Activated CD4-positive, alpha-beta memory T cell treated with anti-CD3 and anti-CD28 coated beads for 36 hours (primary cell): ENCODE results near the gene RBM19. TPM values are rescaled to one million over a fixed set of nuclear protein-coding genes. Genes with fewer than 3 reads are reported as not detected.

Experiments used
- CTCF ChIA-PET: fragments of 350-600 bp; sonication (Branson Sonifier 250); formaldehyde crosslinking; loops from one replicate; lab custom pipeline; 2021; ENCODE audit warnings: antibody characterized with exemption, inconsistent platforms; lab: Charles Lee
- POLR2A ChIA-PET: fragments of 350-600 bp; sonication (Branson Sonifier 250); formaldehyde crosslinking; loops from one replicate; lab custom pipeline; 2021; ENCODE audit warnings: antibody characterized with exemption; lab: Charles Lee
- DNase-seq: peaks from one replicate; pipeline ENCODE4 v3.0.0-alpha.2; 2020
- H3K27ac Mint-ChIP-seq: one replicate; pipeline ENCODE4 v1.8.0; 2021; ENCODE audit warnings: mixed read lengths
- H3K27me3 Mint-ChIP-seq: one replicate; pipeline ENCODE4 v1.8.0; 2021; ENCODE audit warnings: mixed read lengths
- H3K36me3 Mint-ChIP-seq: one replicate; pipeline ENCODE4 v1.8.0; 2021; ENCODE audit warnings: mixed read lengths
- H3K4me1 Mint-ChIP-seq: one replicate; pipeline ENCODE4 v1.8.0; 2021; ENCODE audit warnings: low read depth, mixed read lengths
- H3K4me3 Mint-ChIP-seq: one replicate; pipeline ENCODE4 v1.8.0; 2021; ENCODE audit warnings: mild to moderate bottlenecking, mixed read lengths
- H3K9me3 Mint-ChIP-seq: one replicate; pipeline ENCODE4 v1.8.0; 2021; ENCODE audit warnings: mixed read lengths
- intact Hi-C: fragments of 100-400 bp; cut with micrococcal nuclease; formaldehyde crosslinking; loops from one replicate; pipeline ENCODE4 v1.15.1; 2023
- total RNA-seq, 2 experiments: library from RNA; stranded (reverse); gene quantifications; one replicate each; pipeline ENCODE4 v1.2.3, GENCODE V29; 2021

RBM19 gene
- total RNA-seq, 2 experiments from 2014 or later = 69.6 to 74.1 TPM

DNA sequence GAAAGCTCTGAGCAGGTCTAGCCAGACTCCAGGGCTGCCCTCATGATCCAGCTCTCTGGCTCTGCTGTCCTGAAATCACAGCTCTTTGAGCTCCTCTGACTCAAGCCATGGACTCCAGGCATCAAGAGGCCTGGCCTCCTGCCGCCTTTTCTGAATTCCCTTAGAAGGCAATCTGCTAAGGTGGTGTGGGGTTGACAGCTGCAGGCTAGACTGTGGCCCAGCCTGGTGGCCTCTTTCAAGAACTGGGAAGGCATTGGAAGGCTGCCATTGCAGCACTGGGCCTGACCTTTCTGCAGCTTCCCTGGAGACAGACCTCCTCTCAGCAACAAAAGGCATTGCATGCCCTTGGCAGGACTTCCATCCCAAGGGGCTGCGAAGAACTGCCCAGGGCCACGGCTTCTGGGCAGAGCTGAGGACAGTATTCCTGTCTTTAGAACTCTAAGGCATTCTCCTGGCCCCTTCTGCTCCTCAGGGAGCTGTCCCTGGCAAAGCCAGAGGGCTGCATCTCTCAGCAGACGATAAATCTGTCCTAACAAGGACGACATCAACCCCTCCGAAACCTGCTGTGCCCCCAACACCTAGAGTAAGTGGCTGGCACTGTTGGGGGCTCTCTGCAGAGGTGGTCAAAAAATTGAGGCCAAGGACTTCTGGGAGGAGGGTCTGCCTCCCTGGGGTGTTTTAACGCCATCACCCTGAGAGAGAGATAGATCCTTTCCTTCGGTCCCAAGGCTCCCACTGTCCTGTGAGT is 115.6 kb downstream of the RBM19 start:
- no peaks in the 10 kb centered on the region for H3K27me3 Mint-ChIP-seq
- no peaks in the 10 kb centered on the region for H3K9me3 Mint-ChIP-seq
- intact Hi-C loops = no loop called here
- H3K36me3 Mint-ChIP-seq = peaks cover 9% of the 10 kb centered on the region
- DNase-seq = no peak
- H3K27ac Mint-ChIP-seq = no peak overlapping the region
- no peaks in the 10 kb centered on the region for H3K4me1 Mint-ChIP-seq
- POLR2A ChIA-PET = no interaction called here
- CTCF ChIA-PET = no interaction called here
- H3K4me3 Mint-ChIP-seq = no peak overlapping the region

DNA sequence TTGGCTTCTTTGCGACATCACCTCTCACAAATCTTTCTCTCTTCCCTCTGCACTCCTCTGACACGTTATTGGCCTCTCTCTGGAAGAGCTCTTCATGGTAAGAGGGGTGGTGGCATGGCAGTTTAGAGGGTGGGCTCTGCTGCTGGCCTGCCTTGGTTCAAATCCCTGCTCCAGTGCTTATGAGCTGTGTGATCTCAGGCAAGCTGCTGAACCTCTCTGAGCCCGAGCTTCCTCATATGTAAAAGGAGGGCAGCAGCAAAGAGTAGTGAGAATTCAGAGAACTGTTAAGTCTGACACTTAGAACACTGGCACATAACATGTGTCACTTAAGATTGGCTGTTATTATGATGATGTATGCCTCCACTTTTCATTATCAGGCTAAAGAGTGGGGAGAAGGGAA is 118.3 kb downstream of the RBM19 start:
- Mint-ChIP-seq H3K4me1 (no peaks in the 10 kb centered on the region), H3K9me3 (no peaks in the 10 kb centered on the region), H3K4me3 (no peak overlapping the region), H3K27me3 (no peaks in the 10 kb centered on the region), H3K27ac (no peak overlapping the region), H3K36me3 (peaks cover 13% of the 10 kb centered on the region)
- intact Hi-C loops = no loop called here
- POLR2A ChIA-PET = no interaction called here
- CTCF ChIA-PET = no interaction called here
- no peak for DNase-seq

DNA sequence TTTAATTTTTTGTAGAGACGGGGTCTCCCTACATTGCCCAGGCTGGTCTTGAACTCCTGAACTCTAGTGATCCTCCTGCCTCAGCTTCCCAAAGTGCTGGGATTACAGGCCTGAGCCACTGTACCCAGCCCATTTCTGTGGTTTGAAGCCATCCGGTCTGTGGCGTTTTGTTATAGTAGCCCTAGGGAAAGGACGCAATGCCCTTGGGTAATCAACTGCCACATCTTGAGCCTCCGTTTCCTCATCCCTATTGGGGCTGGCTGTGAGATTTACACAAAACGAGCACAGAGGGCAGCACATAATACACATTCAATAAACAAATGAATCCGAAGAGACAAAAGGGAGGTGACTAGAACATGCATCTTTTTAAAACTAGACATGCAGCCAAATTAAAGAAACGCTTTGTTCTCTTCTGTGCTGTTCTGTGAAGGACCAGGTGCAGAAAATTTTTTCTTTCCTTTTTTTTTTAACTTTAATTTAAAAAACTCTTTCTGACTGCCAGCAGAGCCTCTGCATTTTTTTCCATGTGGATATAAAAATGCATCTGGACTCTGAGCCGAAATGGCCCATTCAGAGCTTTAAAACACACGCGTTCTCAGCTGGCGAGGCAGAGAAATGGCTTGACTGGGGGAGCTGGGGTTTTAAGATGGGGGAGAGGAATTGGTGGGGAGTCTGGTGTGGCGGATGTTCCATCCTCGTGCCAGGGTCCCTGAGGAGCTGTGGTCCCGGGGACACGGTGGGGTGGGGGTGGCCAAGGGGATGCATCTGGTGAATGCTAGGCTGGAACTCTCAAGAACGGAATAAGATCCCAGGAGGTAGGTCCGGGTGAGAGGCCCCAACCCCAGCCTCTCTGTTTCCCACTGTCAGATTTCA is 119.0 kb downstream of the RBM19 start:
- Mint-ChIP-seq H3K27ac (no peak overlapping the region), H3K4me3 (no peak overlapping the region), H3K36me3 (peaks cover 18% of the 10 kb centered on the region), H3K9me3 (no peaks in the 10 kb centered on the region), H3K27me3 (no peaks in the 10 kb centered on the region), H3K4me1 (no peaks in the 10 kb centered on the region)
- intact Hi-C loops = no loop called here
- CTCF ChIA-PET = no interaction called here
- POLR2A ChIA-PET = no interaction called here
- no peak for DNase-seq

DNA sequence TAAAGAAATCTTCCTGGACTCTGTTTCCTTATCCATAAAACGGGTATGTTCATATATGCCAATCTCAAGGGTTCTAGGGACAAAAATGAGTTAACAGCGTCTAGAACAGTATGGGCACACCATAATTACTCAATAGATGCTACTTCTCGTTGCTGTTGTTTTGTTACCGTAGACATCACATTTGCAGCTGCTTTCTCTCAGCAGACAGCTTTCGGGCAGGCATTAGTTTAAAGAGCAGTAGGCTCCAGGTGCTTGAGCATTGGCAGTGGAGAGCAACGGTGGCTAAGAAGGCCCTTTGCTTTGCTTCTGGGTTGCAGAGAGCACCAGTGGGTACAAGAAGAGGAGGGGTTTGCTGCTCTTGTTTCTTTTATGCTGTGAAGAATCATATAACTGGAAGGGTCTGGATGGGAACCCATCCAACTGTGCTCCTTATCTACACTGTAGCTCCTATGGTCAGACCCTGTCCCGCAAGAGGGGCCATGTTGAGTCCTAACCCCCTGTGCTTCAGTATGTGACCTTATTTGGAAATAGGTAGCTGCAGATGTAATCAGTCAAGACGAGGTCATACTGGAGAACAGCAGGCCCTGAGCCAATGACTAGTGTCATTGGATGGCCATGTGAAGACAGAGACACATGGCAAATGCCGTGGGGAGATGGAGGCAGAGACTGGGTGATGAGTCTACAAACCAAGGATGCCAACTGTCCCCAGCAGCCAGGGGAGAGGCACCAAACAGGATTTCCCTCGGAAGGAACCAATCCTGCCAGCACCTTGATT is 120.0 kb downstream of the RBM19 start:
- H3K9me3 Mint-ChIP-seq = no peaks in the 10 kb centered on the region
- H3K36me3 Mint-ChIP-seq = peaks cover 17% of the 10 kb centered on the region
- CTCF ChIA-PET = no interaction called here
- no peak overlapping the region for H3K4me3 Mint-ChIP-seq
- H3K4me1 Mint-ChIP-seq = no peaks in the 10 kb centered on the region
- H3K27me3 Mint-ChIP-seq = no peaks in the 10 kb centered on the region
- POLR2A ChIA-PET = no interaction called here
- H3K27ac Mint-ChIP-seq = no peak overlapping the region
- DNase-seq = no peak
- intact Hi-C loops = no loop called here

DNA sequence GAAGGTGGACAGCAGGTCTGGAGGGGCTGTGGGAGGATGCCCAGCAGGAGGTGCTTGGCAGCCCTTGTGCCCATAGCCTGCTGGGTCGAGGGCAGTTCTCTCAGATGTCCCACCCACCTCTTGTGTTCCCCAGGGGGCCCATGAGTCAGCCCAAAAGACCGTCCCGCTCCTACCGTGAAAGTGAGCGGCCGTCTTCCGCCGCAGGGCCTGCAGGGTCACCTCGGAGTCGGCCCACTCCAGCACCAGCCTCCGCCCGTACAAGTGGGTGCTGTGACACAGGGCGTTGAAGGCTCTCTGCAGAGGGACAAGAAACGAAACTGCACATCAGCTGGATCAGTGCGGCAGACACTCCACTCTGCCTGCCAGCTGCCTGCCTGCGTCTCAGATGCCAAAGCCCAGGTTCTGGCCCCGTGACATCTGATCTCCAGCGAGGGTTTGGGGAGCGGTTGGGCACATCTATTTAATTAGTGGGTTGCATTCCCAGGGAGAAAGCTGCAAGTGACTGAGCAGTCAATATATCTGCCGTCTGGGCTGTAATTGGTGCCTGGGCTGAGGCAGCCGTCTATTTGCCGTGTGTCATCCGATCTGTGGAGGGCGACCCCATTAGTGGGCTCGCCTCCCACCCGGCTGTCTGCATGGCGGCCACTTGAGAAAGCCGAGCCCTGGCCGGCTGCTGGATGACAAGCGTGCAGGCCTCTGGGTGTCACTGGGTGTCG is 121.5 kb downstream of the RBM19 start:
- Mint-ChIP-seq H3K27ac (no peak overlapping the region), H3K36me3 (peaks cover 16% of the 10 kb centered on the region), H3K9me3 (no peaks in the 10 kb centered on the region), H3K27me3 (no peaks in the 10 kb centered on the region), H3K4me1 (no peaks in the 10 kb centered on the region), H3K4me3 (no peak overlapping the region)
- intact Hi-C loops = no loop called here
- CTCF ChIA-PET = no interaction called here
- POLR2A ChIA-PET = no interaction called here
- DNase-seq = no peak

DNA sequence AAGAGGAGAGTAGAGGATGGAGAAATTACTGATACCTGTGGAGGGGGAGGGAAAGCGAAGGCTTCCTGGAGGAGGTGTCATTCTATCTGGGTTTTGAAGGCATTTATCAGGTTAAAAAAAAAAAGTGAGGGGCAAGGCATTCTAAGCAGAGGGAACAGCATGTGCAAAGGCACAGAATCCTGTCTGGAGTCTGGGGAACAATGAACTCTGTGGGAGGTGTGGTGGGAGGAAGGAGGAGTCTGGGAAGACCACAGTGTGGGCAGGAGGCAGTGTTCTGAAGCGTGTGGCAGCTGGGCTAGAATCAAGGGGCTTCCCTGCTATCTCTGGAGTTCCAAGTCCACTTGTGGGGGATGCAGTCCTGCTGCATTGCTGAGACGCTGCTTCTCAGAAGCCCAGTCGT is 123.4 kb downstream of the RBM19 start:
- no peaks in the 10 kb centered on the region for H3K4me1 Mint-ChIP-seq
- no peak overlapping the region for H3K4me3 Mint-ChIP-seq
- no peaks in the 10 kb centered on the region for H3K27me3 Mint-ChIP-seq
- H3K27ac Mint-ChIP-seq = no peak overlapping the region
- ChIA-PET CTCF (no interaction called here), POLR2A (no interaction called here)
- intact Hi-C loops = no loop called here
- no peaks in the 10 kb centered on the region for H3K9me3 Mint-ChIP-seq
- DNase-seq = no peak
- H3K36me3 Mint-ChIP-seq = peaks cover 16% of the 10 kb centered on the region

DNA sequence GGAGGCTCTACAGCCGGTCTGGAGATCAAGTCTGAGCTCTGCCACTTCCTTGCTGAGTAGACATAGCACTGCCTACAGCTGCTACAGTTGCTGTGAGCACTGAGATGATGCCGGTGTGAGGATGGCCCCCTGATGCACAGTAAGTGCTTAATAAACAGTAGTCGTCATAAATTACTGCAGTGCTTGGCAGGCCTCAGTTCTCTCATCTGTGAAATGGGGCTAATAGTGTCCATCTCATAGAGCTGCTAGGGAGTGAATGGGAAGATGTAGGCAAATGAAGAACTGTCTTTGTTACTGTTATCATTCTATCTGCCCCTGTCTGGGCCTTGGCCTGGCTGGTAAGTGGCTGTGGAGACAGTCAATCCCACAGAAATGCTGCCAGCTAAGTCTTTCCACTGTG is 124.3 kb downstream of the RBM19 start:
- DNase-seq = no peak
- Mint-ChIP-seq H3K36me3 (peaks cover 16% of the 10 kb centered on the region), H3K4me3 (no peak overlapping the region), H3K4me1 (no peaks in the 10 kb centered on the region), H3K27me3 (no peaks in the 10 kb centered on the region), H3K9me3 (no peaks in the 10 kb centered on the region), H3K27ac (no peak overlapping the region)
- CTCF ChIA-PET = no interaction called here
- POLR2A ChIA-PET = no interaction called here
- intact Hi-C loops = no loop called here

DNA sequence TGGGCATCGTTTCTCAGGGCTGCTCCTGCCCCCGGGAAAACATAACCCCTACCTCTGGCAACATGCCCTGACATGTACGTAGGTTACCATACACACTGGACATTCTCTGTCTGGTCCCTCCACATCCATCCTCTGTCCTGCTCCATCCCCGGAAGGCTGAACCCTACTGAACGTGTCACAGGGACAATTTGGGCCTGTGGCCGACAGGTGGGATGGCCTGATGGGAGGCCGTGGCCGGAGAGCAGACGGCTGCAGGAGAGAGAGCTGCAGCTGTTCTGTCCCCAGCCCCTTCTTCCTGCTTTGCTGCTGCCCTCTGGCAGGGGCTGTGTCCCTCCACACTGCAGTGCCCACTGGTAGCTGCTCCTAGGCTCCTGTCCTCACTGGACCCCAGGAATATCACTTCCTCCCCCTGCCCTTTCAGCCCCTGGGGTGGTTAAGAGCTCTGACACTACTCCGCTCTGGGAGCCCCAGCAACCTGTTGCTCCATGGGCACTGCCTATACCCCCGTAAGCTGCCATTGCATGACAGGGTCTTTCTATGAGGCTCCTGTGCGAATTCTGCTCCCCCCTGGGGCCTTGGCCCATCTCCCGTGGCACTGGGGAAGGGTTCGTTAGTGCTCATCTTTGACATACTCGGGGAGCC is 125.6 kb downstream of the RBM19 start:
- Mint-ChIP-seq H3K27me3 (no peaks in the 10 kb centered on the region), H3K4me3 (no peak overlapping the region), H3K36me3 (peaks cover 17% of the 10 kb centered on the region), H3K4me1 (no peaks in the 10 kb centered on the region), H3K9me3 (no peaks in the 10 kb centered on the region), H3K27ac (no peak overlapping the region)
- CTCF ChIA-PET = no interaction called here
- DNase-seq = no peak
- POLR2A ChIA-PET = no interaction called here
- intact Hi-C loops = no loop called here

DNA sequence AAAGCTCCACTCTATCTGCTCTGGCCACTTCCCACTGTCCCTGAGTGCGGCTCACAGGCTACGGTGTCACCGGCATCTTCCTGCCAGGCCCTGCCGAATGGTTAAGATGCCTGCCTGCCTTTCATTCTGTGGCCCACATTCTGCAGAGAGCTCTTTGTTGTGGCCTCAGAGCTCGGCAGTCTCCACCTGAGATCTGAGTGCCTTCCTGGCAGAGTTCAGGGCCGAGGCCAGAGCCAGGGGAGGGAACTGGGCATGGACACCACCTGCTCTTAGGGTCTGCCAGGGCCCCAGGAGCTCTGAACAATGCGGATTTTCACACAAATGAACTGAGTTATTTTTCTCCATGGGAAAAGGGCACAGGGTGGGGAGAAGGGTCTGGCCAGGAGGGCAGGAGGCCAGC is 127.2 kb downstream of the RBM19 start:
- H3K4me1 Mint-ChIP-seq = no peaks in the 10 kb centered on the region
- ChIA-PET POLR2A (no interaction called here), CTCF (no interaction called here)
- no peak overlapping the region for H3K4me3 Mint-ChIP-seq
- no peak for DNase-seq
- H3K27me3 Mint-ChIP-seq = no peaks in the 10 kb centered on the region
- no peaks in the 10 kb centered on the region for H3K9me3 Mint-ChIP-seq
- intact Hi-C loops = no loop called here
- H3K36me3 Mint-ChIP-seq = peaks cover 18% of the 10 kb centered on the region
- no peak overlapping the region for H3K27ac Mint-ChIP-seq

DNA sequence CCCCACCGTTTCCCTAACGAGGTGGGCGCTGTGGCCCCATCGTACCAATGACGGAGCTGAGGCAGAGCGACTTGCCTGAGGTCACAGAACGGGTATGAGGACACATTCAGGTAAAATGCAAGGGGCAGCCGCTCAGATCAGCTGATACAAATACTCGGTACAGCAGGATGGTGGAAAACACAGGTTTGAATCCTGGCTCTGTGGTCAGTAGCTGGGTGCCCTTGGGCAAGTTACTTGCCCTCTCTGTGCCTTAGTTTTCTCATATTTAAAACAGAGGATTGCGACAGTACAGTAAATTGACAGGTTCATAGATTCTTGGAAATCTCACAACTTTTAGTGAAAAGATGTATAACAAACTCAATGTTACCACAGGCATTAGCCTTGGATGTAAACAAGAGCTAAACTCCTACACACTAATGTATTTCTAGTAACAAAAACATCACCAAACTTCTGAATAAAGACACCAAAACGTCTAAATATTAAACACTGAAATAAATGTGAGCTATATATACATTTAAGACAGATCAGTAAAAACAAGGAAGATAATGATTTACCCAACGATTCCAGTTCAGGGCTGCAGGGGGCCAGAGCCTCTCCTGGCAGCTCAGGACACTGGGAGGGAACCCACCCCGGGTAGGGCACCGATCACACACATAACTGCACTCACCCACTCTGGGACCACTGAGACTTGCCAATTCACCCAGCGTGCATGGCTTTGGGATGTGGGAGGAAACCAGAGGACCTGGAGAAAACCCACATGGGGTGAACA is 128.4 kb downstream of the RBM19 start:
- CTCF ChIA-PET = no interaction called here
- POLR2A ChIA-PET = no interaction called here
- no peaks in the 10 kb centered on the region for H3K9me3 Mint-ChIP-seq
- H3K4me3 Mint-ChIP-seq = no peak overlapping the region
- intact Hi-C loops = no loop called here
- no peak overlapping the region for H3K27ac Mint-ChIP-seq
- H3K4me1 Mint-ChIP-seq = no peaks in the 10 kb centered on the region
- H3K36me3 Mint-ChIP-seq = peaks cover 12% of the 10 kb centered on the region
- H3K27me3 Mint-ChIP-seq = no peaks in the 10 kb centered on the region
- DNase-seq = no peak

DNA sequence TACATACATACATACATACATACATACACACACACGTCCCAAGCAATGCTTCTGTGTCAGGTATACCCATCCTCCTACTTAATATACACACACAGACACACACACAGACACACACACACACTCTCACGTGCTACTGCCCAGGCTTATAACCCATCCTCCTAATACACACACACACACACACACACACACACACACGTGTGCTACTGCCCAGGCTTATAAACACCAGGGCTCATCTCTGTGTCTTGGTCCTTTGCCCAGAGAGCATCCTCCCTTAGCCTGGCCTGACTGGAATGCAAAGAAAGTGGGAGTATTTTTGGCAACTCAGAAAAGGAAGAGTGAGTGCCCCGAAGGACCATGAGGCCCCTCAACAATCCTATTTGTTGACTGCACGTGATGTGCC is 129.0 kb downstream of the RBM19 start:
- intact Hi-C loops = no loop called here
- no peak overlapping the region for H3K4me3 Mint-ChIP-seq
- ChIA-PET POLR2A (interaction anchor here (0.8 kb wide), 1 partner anchor 17 kb away, joined by 3 read pairs; no protein-coding TSS in a partner anchor), CTCF (no interaction called here)
- no peaks in the 10 kb centered on the region for H3K9me3 Mint-ChIP-seq
- H3K27me3 Mint-ChIP-seq = no peaks in the 10 kb centered on the region
- DNase-seq = no peak
- peaks cover 7% of the 10 kb centered on the region for H3K36me3 Mint-ChIP-seq
- no peaks in the 10 kb centered on the region for H3K4me1 Mint-ChIP-seq
- no peak overlapping the region for H3K27ac Mint-ChIP-seq
